HCT116 (cell line): ENCODE results near the gene PHACTR1. TPM values are rescaled to one million over a fixed set of nuclear protein-coding genes. Genes with fewer than 3 reads are reported as not detected.

Source experiments
- ATAC-seq: fragments of 200-7000 bp; cut with Tn5 transposase; 2 replicates; pipeline ENCODE4 v1.9.1; 2020; ENCODE audit warnings: mild to moderate bottlenecking, moderate library complexity
- BruUV-seq: library from RNA; stranded (reverse); fragments of 400-500 nt; replicated peaks from 2 replicates; lab custom pipeline; 2021; lab: Mats Ljungman, UMichigan
- CTCF ChIA-PET: fragments of 300-600 bp; sonication (Branson Sonifier 250); formaldehyde crosslinking; loops from one replicate; lab custom pipeline; 2021; ENCODE audit warnings: antibody characterized with exemption; lab: Charles Lee
- POLR2A ChIA-PET: fragments of 300-600, 350-600 bp; sonication (Branson Sonifier 250); formaldehyde crosslinking; loops from one replicate; lab custom pipeline; 2021; ENCODE audit warnings: antibody characterized with exemption; lab: Charles Lee
- RAD21 ChIA-PET, 2 experiments: fragments of 300-600 bp; sonication (Branson Sonifier 250); formaldehyde crosslinking; loops; one replicate each; lab custom pipeline; 2023; ENCODE audit warnings: low total read pairs in 2 of 2; ENCODE audit not compliant: uncharacterized antibody in 2 of 2, unreplicated experiment in 2 of 2, low non-redundant PET in 1 of 2; lab: Charles Lee
- DNase-seq: peaks from one replicate; pipeline ENCODE4 v3.0.0-alpha.2; 2010; ENCODE audit warnings: low read depth, low spot score
- H2AFZ ChIP-seq: fragments of 200-600 bp; shearing (Covaris generic), sonication (generic); 2 replicates; pipeline ENCODE4 v1.6.1; 2017; ENCODE audit warnings: low read depth, mixed run types, mixed read lengths, antibody characterized with exemption, low read length; ENCODE audit not compliant: poor library complexity, severe bottlenecking
- H3K27ac ChIP-seq: 2 replicates; pipeline ENCODE4 v1.5.1; 2012; ENCODE audit warnings: low read depth, low read length
- H3K27me3 ChIP-seq: fragments of 200-600 bp; sonication (generic); 2 replicates; pipeline ENCODE4 v1.6.1; 2016; ENCODE audit warnings: mixed run types, low read length, mixed read lengths; ENCODE audit not compliant: insufficient read depth
- H3K36me3 ChIP-seq, 2 experiments: fragments of 200-500 bp in 1 of 2; fragments of 200-600 bp in 1 of 2; sonication (Bioruptor generic) in 1 of 2; sonication (generic) in 1 of 2; 2 replicates each; pipeline versions ENCODE4 v1.5.1 to v1.6.1; 2014 to 2016; ENCODE audit warnings: low read length in 2 of 2, inconsistent platforms in 1 of 2, mixed read lengths in 1 of 2, mixed run types in 1 of 2; ENCODE audit not compliant: insufficient read depth in 2 of 2, control insufficient read depth in 1 of 2
- H3K4me1 ChIP-seq, 2 experiments: fragments of 200-600 bp in 1 of 2; sonication (generic) in 1 of 2; 2 replicates each; pipeline versions ENCODE4 v1.5.1 to v1.6.1; 2012 to 2017; ENCODE audit warnings: low read length in 2 of 2, inconsistent platforms in 1 of 2, mild to moderate bottlenecking in 1 of 2, mixed read lengths in 1 of 2, mixed run types in 1 of 2, moderate library complexity in 1 of 2; ENCODE audit not compliant: insufficient read depth in 2 of 2, control insufficient read depth in 1 of 2
- H3K4me2 ChIP-seq: fragments of 200-600 bp; sonication (generic); 2 replicates; pipeline ENCODE4 v1.6.1; 2017; ENCODE audit warnings: mixed run types, low read length, mixed read lengths
- H3K4me3 ChIP-seq, 2 experiments: fragments of 200-600 bp in 1 of 2; sonication (generic) in 1 of 2; replicated peaks in 1 of 2; 2 replicates each; pipeline ENCODE4 v1.5.1; 2011 to 2016; ENCODE audit warnings: low read length in 2 of 2, control low read depth in 1 of 2, low read depth in 1 of 2, mild to moderate bottlenecking in 1 of 2, mixed read lengths in 1 of 2, mixed run types in 1 of 2
- H3K79me2 ChIP-seq: fragments of 200-600 bp; sonication (generic); 2 replicates; pipeline ENCODE4 v1.6.1; 2017; ENCODE audit warnings: mild to moderate bottlenecking, mixed run types, low read length, moderate library complexity, mixed read lengths; ENCODE audit not compliant: insufficient read depth
- H3K9ac ChIP-seq: fragments of 200-600 bp; sonication (generic); 2 replicates; pipeline ENCODE4 v1.6.1; 2016; ENCODE audit warnings: low read length, mixed read lengths
- H3K9me2 ChIP-seq: fragments of 200-600 bp; sonication (generic), shearing (Covaris generic); 2 replicates; pipeline ENCODE4 v1.6.1; 2017; ENCODE audit warnings: mixed run types, mild to moderate bottlenecking, moderate library complexity; ENCODE audit not compliant: insufficient read depth
- H3K9me3 ChIP-seq, 2 experiments: fragments of 200-500 bp in 1 of 2; fragments of 200-600 bp in 1 of 2; sonication (Bioruptor generic) in 1 of 2; sonication (generic) in 1 of 2; 2 replicates each; pipeline ENCODE4 v1.6.1; 2014 to 2017; ENCODE audit warnings: low read length in 2 of 2, mixed read lengths in 2 of 2, inconsistent platforms in 1 of 2, low read depth in 1 of 2, mild to moderate bottlenecking in 1 of 2, mixed run types in 1 of 2, moderate library complexity in 1 of 2; ENCODE audit not compliant: control insufficient read depth in 1 of 2, insufficient read depth in 1 of 2
- H4K20me1 ChIP-seq: fragments of 200-600 bp; sonication (generic), shearing (Covaris generic); 2 replicates; pipeline ENCODE4 v1.6.1; 2017; ENCODE audit warnings: mixed run types, mild to moderate bottlenecking, moderate library complexity; ENCODE audit not compliant: insufficient read depth
- CBX3 ChIP-seq: IDR thresholded peaks from 2 replicates; pipeline ENCODE4 v1.6.1; 2012; ENCODE audit warnings: low read depth
- EGR1 ChIP-seq: IDR thresholded peaks from 2 replicates; pipeline ENCODE4 v1.6.1; 2012; ENCODE audit warnings: low read depth
- ELF1 ChIP-seq: IDR thresholded peaks from 2 replicates; pipeline ENCODE4 v1.6.1; 2012; ENCODE audit warnings: low read depth, borderline replicate concordance
- EZH2 ChIP-seq: fragments of 200-600 bp; sonication (generic); IDR thresholded peaks from 2 replicates; pipeline ENCODE4 v1.6.1; 2017; ENCODE audit warnings: antibody characterized with exemption, mixed run types
- EZH2phosphoT487 ChIP-seq: fragments of 200-600 bp; IDR thresholded peaks from 2 replicates; pipeline ENCODE4 v1.6.1; 2018; ENCODE audit warnings: antibody characterized with exemption, borderline replicate concordance
- JUND ChIP-seq: IDR thresholded peaks from 2 replicates; pipeline ENCODE4 v1.6.1; 2012
- POLR2A ChIP-seq: IDR thresholded peaks from 2 replicates; pipeline ENCODE4 v1.7.0; 2011; ENCODE audit warnings: borderline replicate concordance; ENCODE audit not compliant: insufficient read depth, insufficient read length; ENCODE audit errors: extremely low read depth
- RAD21 ChIP-seq: IDR thresholded peaks from 2 replicates; pipeline ENCODE4 v1.6.1; 2012; ENCODE audit warnings: low read depth, mild to moderate bottlenecking
- REST ChIP-seq: IDR thresholded peaks from 2 replicates; pipeline ENCODE4 v1.6.1; 2012; ENCODE audit warnings: low read depth
- SIN3A ChIP-seq: IDR thresholded peaks from 2 replicates; pipeline ENCODE4 v1.6.1; 2012; ENCODE audit warnings: low read depth
- SP1 ChIP-seq: IDR thresholded peaks from 2 replicates; pipeline ENCODE4 v1.6.1; 2012; ENCODE audit warnings: low read depth
- SRF ChIP-seq: IDR thresholded peaks from 2 replicates; pipeline ENCODE4 v1.6.1; 2012; ENCODE audit warnings: low read depth
- YY1 ChIP-seq: IDR thresholded peaks from 2 replicates; pipeline ENCODE4 v1.6.1; 2011; ENCODE audit warnings: low read length, low read depth, moderate library complexity, mild to moderate bottlenecking; ENCODE audit not compliant: insufficient replicate concordance; ENCODE audit errors: extremely low read depth
- ZFX ChIP-seq: fragments of 450-650 bp; IDR thresholded peaks from 2 replicates; pipeline ENCODE4 v1.6.1; 2017
- ZNF274 ChIP-seq: fragments of 200-500 bp; sonication (Bioruptor generic); IDR thresholded peaks from 2 replicates; pipeline ENCODE4 v1.6.1; 2014; ENCODE audit warnings: mild to moderate bottlenecking, low read depth, low read length, inconsistent platforms
- intact Hi-C: fragments of 100-400 bp; cut with micrococcal nuclease; formaldehyde crosslinking; loops from 2 replicates; pipeline ENCODE4 v1.10.0; 2022
- total RNA-seq: library from RNA; stranded (reverse); gene quantifications from one replicate; pipeline ENCODE4 v1.2.1, GENCODE V29; 2021; ENCODE audit not compliant: unreplicated experiment
- TF ChIP-seq, protein P1 (sequence below): IDR thresholded peaks from 2 replicates; pipeline ENCODE4 v1.6.1; 2012

The PHACTR1 gene
- total RNA-seq, 1 experiment from 2014 or later: 0.17 TPM

- TF ChIP-seq EGR1 (no peak), CBX3 (no peak), YY1 (no peak), RAD21 (no peak), JUND (no peak), ELF1 (no peak), ZNF274 (no peak), SP1 (no peak), SIN3A (no peak), EZH2phosphoT487 (no peak), EZH2 (no peak), POLR2A (no peak)
Observed at GRCh38 chr6:13007744-13008143, 291.2 kb downstream of the PHACTR1 start (continued).

- BruUV-seq: no TSS peak
- TF ChIP-seq RAD21 (no peak), POLR2A (no peak), JUND (no peak), REST (no peak), ZFX (no peak), SRF (no peak), EGR1 (no peak)
- TF ChIP-seq, protein P1, sequence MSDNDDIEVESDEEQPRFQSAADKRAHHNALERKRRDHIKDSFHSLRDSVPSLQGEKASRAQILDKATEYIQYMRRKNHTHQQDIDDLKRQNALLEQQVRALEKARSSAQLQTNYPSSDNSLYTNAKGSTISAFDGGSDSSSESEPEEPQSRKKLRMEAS: no peak
- H3K4me1 ChIP-seq: no peaks in the 10 kb centered on the region
- no peak overlapping the region for H2AFZ ChIP-seq
- no peak overlapping the region for H3K9ac ChIP-seq
- intact Hi-C loops: no loop called here
- CTCF ChIA-PET: no interaction called here
- no peaks in the 10 kb centered on the region for H3K79me2 ChIP-seq
- H3K36me3 ChIP-seq: no peaks in the 10 kb centered on the region
- RAD21 ChIA-PET: no interaction called here
- H3K27ac ChIP-seq: no peak overlapping the region
- 0 out of 2 replicates have a peak, but pooled peaks cover 4% of the 10 kb centered on the region for H4K20me1 ChIP-seq
- no peak overlapping the region for H3K4me2 ChIP-seq
- no peak overlapping the region for H3K4me3 ChIP-seq
- no peaks in the 10 kb centered on the region for H3K9me3 ChIP-seq
- POLR2A ChIA-PET: no interaction called here
- ATAC-seq (no peak), DNase-seq (no peak)
- H3K27me3 ChIP-seq: peaks cover 36% of the 10 kb centered on the region
- H3K9me2 ChIP-seq: no peaks in the 10 kb centered on the region
Observed at GRCh38 chr6:13009031-13009430, 292.5 kb downstream of the PHACTR1 start.
